H1 (cell line): ENCODE data around the gene HMGA1. TPM values are rescaled to one million over a fixed set of nuclear protein-coding genes. Genes with fewer than 3 reads are reported as not detected.

Source experiments
- ATF3 ChIP-seq: IDR thresholded peaks from 2 replicates; pipeline ENCODE4 v1.6.1; 2011; ENCODE audit warnings: low read depth, mild to moderate bottlenecking, low read length; ENCODE audit not compliant: insufficient read depth
- CHD2 ChIP-seq: IDR thresholded peaks from 2 replicates; pipeline ENCODE4 v1.6.1; 2012; ENCODE audit warnings: low read length, improper control_type of control experiment
- CTCF ChIP-seq, 3 experiments: IDR thresholded peaks; 1 replicate in 2 of 3; 2 replicates in 1 of 3; pipeline versions ENCODE4 v1.5.1 to v1.6.1; 2011; ENCODE audit warnings: low read length in 3 of 3, mild to moderate bottlenecking in 3 of 3, inconsistent platforms in 2 of 3, low read depth in 1 of 3, moderate library complexity in 1 of 3; ENCODE audit not compliant: insufficient read depth in 1 of 3; ENCODE audit errors: control extremely low read depth in 1 of 3
- KDM5A ChIP-seq: fragments of 200-600 bp; IDR thresholded peaks from 2 replicates; pipeline ENCODE4 v1.7.1; 2012; ENCODE audit warnings: mild to moderate bottlenecking, low read length, inconsistent platforms, mixed read lengths
- POLR2A ChIP-seq, 2 experiments: IDR thresholded peaks; 1 replicate in 1 of 2; 2 replicates in 1 of 2; pipeline ENCODE4 v1.6.1; 2011; ENCODE audit warnings: low read depth in 2 of 2, low read length in 2 of 2, mild to moderate bottlenecking in 2 of 2; ENCODE audit errors: control extremely low read depth in 1 of 2
- RAD21 ChIP-seq, 2 experiments: IDR thresholded peaks in 1 of 2; conservative IDR thresholded peaks in 1 of 2; 2 replicates each; pipeline ENCODE4 v1.6.1; 2011; ENCODE audit warnings: low read depth in 2 of 2, low read length in 2 of 2, improper control_type of control experiment in 1 of 2, inconsistent platforms in 1 of 2, mild to moderate bottlenecking in 1 of 2, moderate library complexity in 1 of 2
- SIRT6 ChIP-seq: IDR thresholded peaks from one replicate; pipeline ENCODE4 v1.7.1; 2012; ENCODE audit warnings: low read length, inconsistent platforms
- TAF1 ChIP-seq: IDR thresholded peaks from 2 replicates; pipeline ENCODE4 v1.6.1; 2011; ENCODE audit warnings: mild to moderate bottlenecking, low read depth, low read length
- TEAD4 ChIP-seq: IDR thresholded peaks from 2 replicates; pipeline ENCODE4 v1.6.1; 2012; ENCODE audit warnings: low read depth, low read length, inconsistent platforms, mixed read lengths
- USF2 ChIP-seq: IDR thresholded peaks from 2 replicates; pipeline ENCODE4 v1.6.1; 2011; ENCODE audit warnings: low read length, improper control_type of control experiment
- polyA plus RNA-seq, 7 experiments: library from polyadenylated mRNA; depleted of rRNA in 3 of 7; stranded (reverse) in 5 of 7; unstranded in 2 of 7; fragments of >200 nt in 5 of 7; fragments of 200-250 nt in 2 of 7; gene quantifications; 1 replicate in 5 of 7; 2 replicates in 1 of 7; 4 replicates in 1 of 7; pipeline versions ENCODE4 v1.2.1 to v1.2.3, GENCODE V29; 2011 to 2013; ENCODE audit warnings: missing spikeins in 2 of 7, mixed read lengths in 2 of 7
- total RNA-seq: library from RNA; stranded (reverse); fragmentation: NEBNext Ultra II Directional; extraction: Animal tissue kit (Norgen Biotek cat#: 25700); gene quantifications from 2 replicates; pipeline ENCODE4 v1.2.1, GENCODE V29; 2021

The HMGA1 gene
- total and polyA plus RNA-seq, 2 of the 8 experiments (the other 6 are each of a cell fraction or from before 2014, with no cell fraction given) = 1,557 to 2,636 TPM

GRCh38 chr6:34246563-34247391 is 10.1 kb downstream of the HMGA1 start (continued):
- TF ChIP-seq CTCF (IDR thresholded peaks at IDR 0.05; ENCODE audit: control extremely low read depth in 1 of 3, insufficient read depth in 1 of 3, low read depth in 1 of 3, low read length in 3 of 3) (peak in 2 of 3 experiments; percentile 23 to 59; a peak in 2 of 4 replicates), ATF3 (no peak), USF2 (no peak), KDM5A (no peak), TEAD4 (no peak), RAD21 (IDR thresholded peaks at IDR 0.05 in 1 of 2, conservative IDR thresholded peaks at IDR 0.05 in 1 of 2; ENCODE audit: low read depth in 2 of 2, low read length in 2 of 2) (peak; percentile 29 to 41; a peak in 3 of 4 replicates), SIRT6 (peak; percentile 89), CHD2 (peak; percentile 15), POLR2A (IDR thresholded peaks at IDR 0.05; ENCODE audit: control extremely low read depth in 1 of 2, low read depth in 2 of 2, low read length in 2 of 2) (peak in 1 of 2 experiments; percentile 98; a peak in 2 of 3 replicates), TAF1 (0 out of 2 replicates have a peak, but pooled peaks have one; percentile 2)
- TF ChIP-seq, all 59 proteins: peak for 11
